ENCODE measurements around the gene TEKTIP1.
"Not testable (repeated sequence)": the region's sequence is repeated elsewhere in the genome, so short reads cannot be mapped to it uniquely, and the experiment has no call there.

TEKTIP1 gene

DNA sequence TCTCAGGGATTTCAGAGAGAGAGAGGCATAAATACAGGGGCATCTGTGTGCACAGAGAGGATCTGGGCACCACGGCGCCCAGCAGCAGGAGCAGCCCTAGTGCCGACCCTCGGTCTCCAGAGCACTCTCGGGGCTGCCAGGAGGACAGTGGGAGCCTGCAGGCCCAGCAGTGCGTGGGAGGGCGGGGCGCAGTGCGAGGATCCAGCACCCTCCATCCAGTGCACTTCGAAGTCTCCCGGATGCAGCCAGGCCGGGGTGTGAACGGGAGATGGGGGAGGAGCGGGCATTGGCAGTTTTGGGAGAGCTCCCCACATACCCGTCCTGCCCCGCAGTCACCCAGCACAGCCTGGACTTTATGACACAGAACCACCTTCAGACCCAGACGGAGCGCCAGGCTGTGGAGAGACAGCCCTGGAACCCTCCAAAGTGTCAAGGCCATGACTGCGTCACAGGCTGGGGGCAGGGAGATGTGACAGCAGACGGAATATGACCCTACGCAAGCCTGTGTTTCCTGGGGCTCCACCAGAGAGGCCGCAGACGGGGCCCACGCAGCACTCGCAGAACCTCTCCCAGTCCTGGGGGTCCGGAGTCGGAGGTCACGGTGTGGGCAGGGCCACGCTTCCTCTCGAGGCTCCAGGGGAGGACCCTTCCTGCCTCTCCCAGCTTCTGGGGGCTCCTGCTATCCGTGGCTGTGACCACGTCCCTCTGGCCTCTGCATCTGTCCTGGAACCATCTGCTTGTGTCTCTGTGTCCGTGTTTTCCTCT is 14.7 kb upstream of the TEKTIP1 start:
- DNase-seq: no peak

- DNase-seq: no peak
Measured at GRCh38 chr19:3524904-3525451, 14.0 kb upstream of the TEKTIP1 start.

DNA sequence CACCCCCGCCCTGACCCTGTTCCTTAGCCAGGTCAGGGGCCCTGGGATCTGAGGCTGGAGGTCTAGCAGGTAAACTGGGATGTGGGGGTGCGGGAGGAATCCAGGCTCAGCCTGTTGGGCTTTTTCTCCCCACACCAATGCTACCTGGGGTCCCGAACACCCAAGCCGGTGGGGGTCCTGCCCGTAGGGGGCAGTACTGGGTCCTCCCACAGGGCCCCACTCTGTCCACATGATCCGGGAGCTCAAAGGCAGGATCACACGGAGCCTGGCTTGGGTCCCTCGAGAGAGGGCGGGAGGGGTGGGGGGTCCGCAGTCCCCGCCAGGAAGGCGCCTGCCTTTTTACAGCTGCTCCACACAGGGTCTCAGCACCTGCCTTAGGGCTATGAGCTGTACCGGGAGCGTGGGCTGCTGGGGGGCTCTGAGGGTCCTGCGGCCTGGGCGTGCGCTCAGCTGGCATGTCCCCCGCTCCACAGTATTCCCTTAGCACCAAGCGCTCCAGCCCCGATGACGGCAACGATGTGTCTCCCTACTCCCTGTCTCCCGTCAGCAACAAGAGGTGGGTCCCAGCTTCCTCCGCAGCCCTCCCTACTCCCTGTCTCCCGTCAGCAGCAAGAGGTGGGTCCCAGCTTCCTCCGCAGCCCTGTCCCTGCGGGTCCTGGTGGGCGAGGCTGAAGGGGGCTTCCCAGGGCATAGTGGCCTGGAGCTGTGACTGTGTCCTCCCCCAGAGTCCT is 12.3 kb upstream of the TEKTIP1 start:
- no peak for DNase-seq

GRCh38 chr19:3527238-3527910 is 11.6 kb upstream of the TEKTIP1 start:
- no peak for DNase-seq

DNA sequence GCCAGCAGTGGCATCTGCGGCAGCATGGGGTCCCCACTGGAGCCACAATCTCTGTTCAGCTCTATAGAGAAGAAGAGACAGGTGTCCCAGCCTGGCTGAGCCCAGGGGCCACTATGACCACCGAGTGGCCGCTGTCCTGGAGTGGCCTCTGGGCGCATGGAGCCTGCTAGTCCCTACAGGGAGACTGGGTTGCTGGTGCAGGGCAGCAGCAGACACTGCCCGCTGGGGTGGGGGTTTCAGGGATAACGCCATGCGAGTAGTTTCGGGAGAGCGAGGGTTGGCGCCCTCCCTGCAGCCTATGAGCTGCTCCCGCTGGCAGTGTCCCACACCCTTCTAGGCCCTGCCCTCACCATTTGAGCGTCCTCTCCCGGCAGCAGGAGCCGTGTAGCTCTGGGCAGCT is 10.9 kb upstream of the TEKTIP1 start:
- DNase-seq: no peak

DNA sequence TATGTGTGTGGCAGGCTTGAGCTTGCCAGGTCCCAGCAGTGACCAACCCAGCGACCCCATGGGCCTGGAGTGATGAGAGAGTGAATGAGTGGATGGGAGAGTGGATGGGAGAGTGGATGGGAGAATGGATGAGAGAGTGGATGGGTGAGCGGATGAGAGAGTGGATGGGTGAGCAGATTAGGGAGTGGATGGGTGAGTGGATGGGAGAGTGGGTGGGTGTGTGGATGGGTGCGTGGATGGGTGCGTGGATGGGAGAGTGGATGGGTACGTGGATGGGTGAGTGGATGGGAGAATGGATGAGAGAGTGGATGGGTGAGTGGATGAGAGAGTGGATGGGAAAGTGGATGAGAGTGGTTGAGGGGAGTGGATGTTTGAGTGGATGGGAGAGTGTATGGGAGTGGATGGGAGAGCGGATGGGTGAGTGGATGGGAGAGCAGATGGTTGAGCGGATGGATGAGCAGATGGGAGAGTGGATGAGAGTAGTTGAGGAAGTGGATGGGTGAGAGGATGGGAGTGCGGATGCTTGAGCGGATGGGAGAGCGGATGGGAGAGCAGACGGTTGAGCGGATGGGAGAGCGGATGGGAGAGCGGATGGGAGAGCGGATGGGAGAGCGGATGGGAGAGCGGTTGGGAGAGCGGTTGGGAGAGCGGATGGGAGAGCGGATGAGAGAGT is 10.3 kb upstream of the TEKTIP1 start:
- no peak for DNase-seq

GRCh38 chr19:3529299-3529698 is 9.7 kb upstream of the TEKTIP1 start:
- DNase-seq: not testable (repeated sequence)

DNA sequence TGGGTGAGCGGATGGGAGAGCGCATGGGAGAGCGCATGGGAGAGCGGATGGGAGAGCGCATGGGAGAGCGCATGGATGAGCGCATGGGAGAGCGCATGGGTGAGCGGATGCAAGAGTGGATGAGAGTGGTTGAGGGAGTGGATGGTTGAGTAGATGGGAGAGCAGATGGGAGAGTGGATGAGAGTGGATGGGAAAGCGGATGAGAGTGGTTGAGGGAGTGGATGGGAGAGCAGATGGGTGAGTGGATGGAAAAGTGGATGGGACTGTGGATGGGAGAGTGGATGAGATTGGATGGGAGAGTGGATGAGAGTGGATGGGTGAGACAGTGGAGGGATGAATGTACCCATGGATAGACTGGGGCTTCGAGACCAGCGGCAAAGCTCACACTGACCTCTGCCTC is 8.6 kb upstream of the TEKTIP1 start:
- DNase-seq: no peak

DNA sequence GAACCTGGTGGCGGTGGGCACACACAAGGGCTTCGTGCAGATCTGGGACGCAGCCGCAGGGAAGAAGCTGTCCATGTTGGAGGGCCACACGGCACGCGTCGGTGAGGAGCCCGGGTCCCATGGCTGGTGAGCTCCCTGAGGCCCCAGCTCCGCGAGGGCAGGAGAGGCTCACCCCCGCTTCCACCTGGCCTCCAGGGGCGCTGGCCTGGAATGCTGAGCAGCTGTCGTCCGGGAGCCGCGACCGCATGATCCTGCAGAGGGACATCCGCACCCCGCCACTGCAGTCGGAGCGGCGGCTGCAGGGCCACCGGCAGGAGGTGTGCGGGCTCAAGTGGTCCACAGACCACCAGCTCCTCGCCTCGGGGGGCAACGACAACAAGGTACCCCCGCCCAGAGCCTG is 7.3 kb upstream of the TEKTIP1 start:
- DNase-seq: no peak

GRCh38 chr19:3532154-3532786 is 6.7 kb upstream of the TEKTIP1 start:
- DNase-seq: no peak

DNA sequence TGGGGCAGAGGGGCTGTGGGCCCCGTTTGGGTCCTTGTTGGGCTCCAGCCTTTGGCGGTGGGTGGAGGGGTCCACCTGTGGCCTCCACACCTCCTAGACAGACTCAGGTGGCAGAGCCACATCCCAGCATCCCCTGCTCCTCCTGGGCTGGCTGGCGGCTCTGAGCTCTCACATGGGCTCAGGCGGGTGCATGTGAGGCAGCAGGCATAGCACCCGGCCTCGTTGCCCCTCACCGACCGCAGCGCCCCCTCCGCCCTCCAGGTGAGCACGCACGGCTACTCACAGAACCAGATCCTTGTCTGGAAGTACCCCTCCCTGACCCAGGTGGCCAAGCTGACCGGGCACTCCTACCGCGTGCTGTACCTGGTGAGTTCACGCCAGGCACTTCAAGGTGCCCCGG is 5.9 kb upstream of the TEKTIP1 start:
- DNase-seq: no peak

- DNase-seq: no peak
Measured at GRCh38 chr19:3533563-3534216, 5.3 kb upstream of the TEKTIP1 start.

DNA sequence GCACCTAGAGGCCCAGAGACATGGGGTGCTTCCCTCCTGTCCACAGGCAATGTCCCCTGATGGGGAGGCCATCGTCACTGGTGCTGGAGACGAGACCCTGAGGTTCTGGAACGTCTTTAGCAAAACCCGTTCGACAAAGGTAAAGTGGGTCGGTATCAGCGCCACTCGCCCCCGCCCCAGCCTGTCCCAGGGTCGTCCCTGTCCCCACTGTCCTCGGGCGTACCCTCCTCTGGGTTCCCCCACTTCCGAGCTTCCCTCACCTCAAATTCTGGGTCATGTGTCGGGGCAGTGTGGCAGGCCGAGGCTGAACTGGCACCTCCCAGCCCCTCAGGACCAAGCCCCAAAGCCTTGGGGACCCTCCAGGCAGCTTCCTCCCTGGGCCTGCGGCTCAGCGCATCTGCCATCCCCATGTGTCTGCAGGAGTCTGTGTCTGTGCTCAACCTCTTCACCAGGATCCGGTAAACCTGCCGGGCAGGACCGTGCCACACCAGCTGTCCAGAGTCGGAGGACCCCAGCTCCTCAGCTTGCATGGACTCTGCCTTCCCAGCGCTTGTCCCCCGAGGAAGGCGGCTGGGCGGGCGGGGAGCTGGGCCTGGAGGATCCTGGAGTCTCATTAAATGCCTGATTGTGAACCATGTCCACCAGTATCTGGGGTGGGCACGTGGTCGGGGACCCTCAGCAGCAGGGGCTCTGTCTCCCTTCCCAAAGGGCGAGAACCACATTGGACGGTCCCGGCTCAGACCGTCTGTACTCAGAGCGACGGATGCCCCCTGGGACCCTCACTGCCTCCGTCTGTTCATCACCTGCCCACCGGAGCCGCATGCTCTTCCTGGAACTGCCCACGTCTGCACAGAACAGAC is 4.4 kb upstream of the TEKTIP1 start:
- no peak for DNase-seq

DNA sequence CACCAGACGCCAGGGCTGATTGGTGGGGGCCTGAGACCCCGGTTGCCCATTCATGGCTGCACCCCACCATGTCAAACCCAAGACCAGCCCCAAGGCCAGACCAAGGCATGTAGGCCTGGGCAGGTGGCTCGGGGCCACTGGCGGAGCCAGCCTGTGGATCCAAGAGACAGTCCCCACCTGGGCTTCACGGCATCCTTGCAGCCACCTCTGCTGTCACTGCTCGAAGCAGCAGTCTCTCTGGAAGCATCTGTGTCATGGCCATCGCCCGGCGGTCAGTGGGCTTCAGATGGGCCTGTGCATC is 3.8 kb upstream of the TEKTIP1 start:
- DNase-seq: no peak

DNA sequence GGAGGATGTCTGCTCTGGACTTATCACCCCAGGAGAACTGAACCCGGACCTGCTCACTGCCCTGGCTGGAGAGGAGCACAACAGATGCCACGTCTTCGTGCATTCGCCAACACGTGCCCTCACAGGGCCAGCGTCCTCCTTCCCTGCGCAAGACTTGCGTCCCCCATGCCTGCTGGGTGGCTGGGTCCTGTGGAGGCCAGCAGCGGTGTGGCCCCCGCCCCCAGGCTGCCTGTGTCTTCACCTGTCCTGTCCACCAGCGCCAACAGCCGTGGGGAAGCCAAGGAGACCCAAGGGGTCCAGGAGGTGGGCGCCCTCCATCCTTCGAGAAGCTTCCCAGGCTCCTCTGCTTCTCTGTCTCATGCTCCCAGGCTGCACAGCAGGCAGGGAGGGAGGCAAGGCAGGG is 3.4 kb upstream of the TEKTIP1 start:
- no peak for DNase-seq

GRCh38 chr19:3535981-3536380 is 3.0 kb upstream of the TEKTIP1 start:
- DNase-seq: no peak

DNA sequence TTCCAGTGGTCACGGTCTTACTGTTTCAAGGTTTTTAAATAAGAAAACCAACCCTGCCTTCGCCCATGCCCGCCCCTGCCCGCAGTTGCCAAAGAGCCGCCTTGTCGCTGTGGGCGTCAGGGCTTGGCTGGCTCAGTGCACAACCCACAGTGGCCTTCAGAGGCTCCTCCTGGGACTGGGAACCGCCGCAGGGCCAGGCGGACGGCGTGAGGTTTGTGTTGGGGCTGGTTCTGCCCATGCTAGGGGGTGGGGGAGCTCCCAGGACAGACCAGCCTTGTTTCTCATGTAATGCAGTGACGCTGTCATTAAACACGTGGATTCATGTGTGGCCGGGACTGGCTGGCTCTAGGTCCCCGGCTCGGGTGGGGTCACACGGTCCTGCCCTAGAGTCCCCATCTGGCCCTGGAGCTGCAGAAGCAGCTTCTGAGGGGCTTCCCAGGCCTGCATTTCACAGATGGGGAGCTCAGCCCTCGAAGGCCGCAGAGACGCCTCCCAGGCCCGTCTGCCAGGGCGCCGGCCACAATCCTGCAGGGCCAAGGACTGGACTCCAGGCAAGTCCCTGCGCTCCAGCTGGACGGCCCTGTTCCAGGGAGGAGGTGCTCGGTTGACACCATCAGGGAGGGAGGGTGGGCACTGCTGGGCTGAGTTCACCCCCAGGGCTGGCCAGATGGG is 2.4 kb upstream of the TEKTIP1 start:
- no peak for DNase-seq

GRCh38 chr19:3537101-3537437 is 1.9 kb upstream of the TEKTIP1 start:
- no peak for DNase-seq

- no peak for DNase-seq
Measured at GRCh38 chr19:3537438-3538240, 1.3 kb upstream of the TEKTIP1 start.
